Hepatocyte (in vitro differentiated cells): ENCODE data around the gene OR52E4.

ENCODE experiments used
- EZH2 ChIP-seq: fragments of 200-600 bp; sonication (generic); IDR thresholded peaks from 2 replicates; pipeline ENCODE4 v1.6.1; 2016; ENCODE audit warnings: antibody characterized with exemption, mild to moderate bottlenecking, borderline replicate concordance
- EZH2phosphoT487 ChIP-seq: fragments of 200-600 bp; sonication (generic); IDR thresholded peaks from one replicate; pipeline ENCODE4 v1.6.1; 2018; ENCODE audit warnings: antibody characterized with exemption, mild to moderate bottlenecking, low read depth, moderate library complexity; ENCODE audit not compliant: unreplicated experiment, severe bottlenecking
- TF ChIP-seq, protein P1 (sequence below): fragments of 200-600 bp; sonication (generic); IDR thresholded peaks from 2 replicates; pipeline ENCODE4 v1.5.1; 2016; ENCODE audit warnings: antibody characterized with exemption, mild to moderate bottlenecking; ENCODE audit not compliant: poor library complexity

DNA sequence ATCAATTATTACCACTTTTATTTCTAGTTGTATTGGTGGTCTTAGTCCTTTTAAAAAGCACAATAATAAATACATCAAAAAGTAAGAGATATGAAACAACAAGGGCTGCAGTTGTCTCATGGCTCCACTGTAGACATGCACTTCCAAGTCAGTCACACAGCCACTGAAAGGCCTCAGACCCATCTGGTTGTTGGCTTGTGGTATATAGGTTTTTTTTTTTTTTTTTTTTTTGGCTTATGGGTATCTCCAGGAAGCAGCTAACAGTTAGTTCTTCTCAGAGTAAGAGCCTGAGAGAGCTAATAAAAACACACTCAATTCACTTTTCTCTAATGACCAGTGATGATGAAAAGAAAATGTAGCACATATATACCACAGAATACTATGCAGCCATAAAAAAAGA, 32.7 kb upstream of the OR52E4 start:
- TF ChIP-seq EZH2: no peak
- TF ChIP-seq, protein P1, sequence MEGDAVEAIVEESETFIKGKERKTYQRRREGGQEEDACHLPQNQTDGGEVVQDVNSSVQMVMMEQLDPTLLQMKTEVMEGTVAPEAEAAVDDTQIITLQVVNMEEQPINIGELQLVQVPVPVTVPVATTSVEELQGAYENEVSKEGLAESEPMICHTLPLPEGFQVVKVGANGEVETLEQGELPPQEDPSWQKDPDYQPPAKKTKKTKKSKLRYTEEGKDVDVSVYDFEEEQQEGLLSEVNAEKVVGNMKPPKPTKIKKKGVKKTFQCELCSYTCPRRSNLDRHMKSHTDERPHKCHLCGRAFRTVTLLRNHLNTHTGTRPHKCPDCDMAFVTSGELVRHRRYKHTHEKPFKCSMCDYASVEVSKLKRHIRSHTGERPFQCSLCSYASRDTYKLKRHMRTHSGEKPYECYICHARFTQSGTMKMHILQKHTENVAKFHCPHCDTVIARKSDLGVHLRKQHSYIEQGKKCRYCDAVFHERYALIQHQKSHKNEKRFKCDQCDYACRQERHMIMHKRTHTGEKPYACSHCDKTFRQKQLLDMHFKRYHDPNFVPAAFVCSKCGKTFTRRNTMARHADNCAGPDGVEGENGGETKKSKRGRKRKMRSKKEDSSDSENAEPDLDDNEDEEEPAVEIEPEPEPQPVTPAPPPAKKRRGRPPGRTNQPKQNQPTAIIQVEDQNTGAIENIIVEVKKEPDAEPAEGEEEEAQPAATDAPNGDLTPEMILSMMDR: no peak
- TF ChIP-seq EZH2phosphoT487: no peak
